Neural cell (in vitro differentiated cells): Measurements from ENCODE around the gene GCDH. TPM values are rescaled to one million over a fixed set of nuclear protein-coding genes. Genes with fewer than 3 reads are reported as not detected.

Source experiments
- H2AFZ ChIP-seq: fragments of 200-600, 300-800 bp; sonication (generic), shearing (Covaris generic); 2 replicates; pipeline ENCODE4 v1.6.0; 2014; ENCODE audit warnings: low read depth, mild to moderate bottlenecking, antibody characterized with exemption, low read length, moderate library complexity
- H3F3A ChIP-seq: fragments of 200-600 bp; shearing (Covaris generic); 2 replicates; pipeline ENCODE4 v1.6.1; 2016; ENCODE audit warnings: mild to moderate bottlenecking, moderate library complexity, mixed read lengths, antibody characterized with exemption, low read length; ENCODE audit not compliant: insufficient read depth, poor library complexity, severe bottlenecking
- H3K27ac ChIP-seq: fragments of 200-600, 300-800 bp; sonication (generic), shearing (Covaris generic); 2 replicates; pipeline ENCODE4 v1.5.1; 2014; ENCODE audit warnings: mild to moderate bottlenecking, low read length, moderate library complexity
- H3K27me3 ChIP-seq: fragments of 300-800, 200-600 bp; sonication (generic), shearing (Covaris generic); 2 replicates; pipeline ENCODE4 v1.6.0; 2014; ENCODE audit warnings: mild to moderate bottlenecking, low read depth, low read length, moderate library complexity; ENCODE audit not compliant: insufficient read depth
- H3K36me3 ChIP-seq: fragments of 300-800, 200-600 bp; sonication (generic), shearing (Covaris generic); 2 replicates; pipeline ENCODE4 v1.5.1; 2014; ENCODE audit warnings: mild to moderate bottlenecking, antibody characterized with exemption, low read length, moderate library complexity; ENCODE audit not compliant: insufficient read depth
- H3K4me2 ChIP-seq: fragments of 300-800, 200-600 bp; sonication (generic), shearing (Covaris generic); 2 replicates; pipeline ENCODE4 v1.6.0; 2014; ENCODE audit warnings: mild to moderate bottlenecking, low read length
- H3K4me3 ChIP-seq: fragments of 300-800, 200-600 bp; sonication (generic), shearing (Covaris generic); 2 replicates; pipeline ENCODE4 v1.5.1; 2014; ENCODE audit warnings: mild to moderate bottlenecking, low read length, moderate library complexity
- H3K79me2 ChIP-seq: fragments of 200-600 bp; shearing (Covaris generic); replicated peaks from 2 replicates; pipeline ENCODE4 v1.6.0; 2014; ENCODE audit warnings: mild to moderate bottlenecking, low read length, moderate library complexity; ENCODE audit not compliant: insufficient read depth
- H3K9ac ChIP-seq: fragments of 300-800, 200-600 bp; sonication (generic), shearing (Covaris generic); 2 replicates; pipeline ENCODE4 v1.6.1; 2016; ENCODE audit warnings: mild to moderate bottlenecking, low read length, mixed read lengths
- H3K9me2 ChIP-seq: fragments of 200-600 bp; shearing (Covaris generic); 2 replicates; pipeline ENCODE4 v1.6.1; 2016; ENCODE audit warnings: mild to moderate bottlenecking, low read length, mixed read lengths; ENCODE audit not compliant: insufficient read depth
- H3K9me3 ChIP-seq: fragments of 200-600, 300-800 bp; sonication (generic), shearing (Covaris generic); 2 replicates; pipeline ENCODE4 v1.6.1; 2016; ENCODE audit warnings: mild to moderate bottlenecking, mixed run types, low read length, moderate library complexity, mixed read lengths
- H4K20me1 ChIP-seq: fragments of 200-600 bp; shearing (Covaris generic); 2 replicates; pipeline ENCODE4 v1.6.1; 2016; ENCODE audit warnings: mild to moderate bottlenecking, mixed run types; ENCODE audit not compliant: insufficient read depth
- EP300 ChIP-seq: fragments of 450-650 bp; conservative IDR thresholded peaks from 2 replicates; pipeline ENCODE4 v1.6.1; 2014; ENCODE audit warnings: antibody characterized with exemption, mild to moderate bottlenecking, moderate library complexity; ENCODE audit not compliant: poor library complexity, severe bottlenecking
- EZH2 ChIP-seq: fragments of 200-600, 300-800 bp; shearing (Covaris generic), sonication (generic); IDR thresholded peaks from 2 replicates; pipeline ENCODE4 v1.6.1; 2014; ENCODE audit warnings: antibody characterized with exemption, low read length, borderline replicate concordance, mild to moderate bottlenecking; ENCODE audit not compliant: insufficient read depth, poor library complexity, severe bottlenecking
- MXI1 ChIP-seq: fragments of 450-650 bp; conservative IDR thresholded peaks from 2 replicates; pipeline ENCODE4 v1.6.1; 2014; ENCODE audit warnings: antibody characterized with exemption, mild to moderate bottlenecking; ENCODE audit not compliant: poor library complexity, severe bottlenecking
- POLR2AphosphoS5 ChIP-seq: IDR thresholded peaks from 2 replicates; pipeline ENCODE4 v1.6.1; 2012
- RAD21 ChIP-seq: fragments of 450-650 bp; conservative IDR thresholded peaks from 2 replicates; pipeline ENCODE4 v1.6.1; 2014; ENCODE audit warnings: antibody characterized with exemption, mild to moderate bottlenecking, moderate library complexity
- SMC3 ChIP-seq: fragments of 450-650 bp; conservative IDR thresholded peaks from 2 replicates; pipeline ENCODE4 v1.6.1; 2014; ENCODE audit warnings: antibody characterized with exemption, mild to moderate bottlenecking, moderate library complexity; ENCODE audit not compliant: poor library complexity
- TAF1 ChIP-seq: IDR thresholded peaks from 2 replicates; pipeline ENCODE4 v1.6.1; 2012; ENCODE audit warnings: low read depth
- polyA plus RNA-seq: library from polyadenylated mRNA; depleted of rRNA; stranded (reverse); fragments of >200 nt; gene quantifications from 2 replicates; pipeline ENCODE4 v1.2.3, GENCODE V29; 2014
- TF ChIP-seq, protein P1 (sequence below): IDR thresholded peaks from 2 replicates; pipeline ENCODE4 v1.6.1; 2012; ENCODE audit warnings: borderline replicate concordance
- TF ChIP-seq, protein P2 (sequence below): fragments of 450-650 bp; IDR thresholded peaks from 2 replicates; pipeline ENCODE4 v1.5.1; 2014; ENCODE audit warnings: antibody characterized with exemption, mild to moderate bottlenecking, moderate library complexity; ENCODE audit not compliant: poor library complexity, severe bottlenecking

GCDH gene
- polyA plus RNA-seq, 1 donor from 2014 or later = 35.4 TPM

- no peaks in the 10 kb centered on the region for H3K27me3 ChIP-seq
- no peak overlapping the region for H3K4me3 ChIP-seq
- TF ChIP-seq, protein P1, sequence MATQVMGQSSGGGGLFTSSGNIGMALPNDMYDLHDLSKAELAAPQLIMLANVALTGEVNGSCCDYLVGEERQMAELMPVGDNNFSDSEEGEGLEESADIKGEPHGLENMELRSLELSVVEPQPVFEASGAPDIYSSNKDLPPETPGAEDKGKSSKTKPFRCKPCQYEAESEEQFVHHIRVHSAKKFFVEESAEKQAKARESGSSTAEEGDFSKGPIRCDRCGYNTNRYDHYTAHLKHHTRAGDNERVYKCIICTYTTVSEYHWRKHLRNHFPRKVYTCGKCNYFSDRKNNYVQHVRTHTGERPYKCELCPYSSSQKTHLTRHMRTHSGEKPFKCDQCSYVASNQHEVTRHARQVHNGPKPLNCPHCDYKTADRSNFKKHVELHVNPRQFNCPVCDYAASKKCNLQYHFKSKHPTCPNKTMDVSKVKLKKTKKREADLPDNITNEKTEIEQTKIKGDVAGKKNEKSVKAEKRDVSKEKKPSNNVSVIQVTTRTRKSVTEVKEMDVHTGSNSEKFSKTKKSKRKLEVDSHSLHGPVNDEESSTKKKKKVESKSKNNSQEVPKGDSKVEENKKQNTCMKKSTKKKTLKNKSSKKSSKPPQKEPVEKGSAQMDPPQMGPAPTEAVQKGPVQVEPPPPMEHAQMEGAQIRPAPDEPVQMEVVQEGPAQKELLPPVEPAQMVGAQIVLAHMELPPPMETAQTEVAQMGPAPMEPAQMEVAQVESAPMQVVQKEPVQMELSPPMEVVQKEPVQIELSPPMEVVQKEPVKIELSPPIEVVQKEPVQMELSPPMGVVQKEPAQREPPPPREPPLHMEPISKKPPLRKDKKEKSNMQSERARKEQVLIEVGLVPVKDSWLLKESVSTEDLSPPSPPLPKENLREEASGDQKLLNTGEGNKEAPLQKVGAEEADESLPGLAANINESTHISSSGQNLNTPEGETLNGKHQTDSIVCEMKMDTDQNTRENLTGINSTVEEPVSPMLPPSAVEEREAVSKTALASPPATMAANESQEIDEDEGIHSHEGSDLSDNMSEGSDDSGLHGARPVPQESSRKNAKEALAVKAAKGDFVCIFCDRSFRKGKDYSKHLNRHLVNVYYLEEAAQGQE = no peak
- TF ChIP-seq, protein P2, sequence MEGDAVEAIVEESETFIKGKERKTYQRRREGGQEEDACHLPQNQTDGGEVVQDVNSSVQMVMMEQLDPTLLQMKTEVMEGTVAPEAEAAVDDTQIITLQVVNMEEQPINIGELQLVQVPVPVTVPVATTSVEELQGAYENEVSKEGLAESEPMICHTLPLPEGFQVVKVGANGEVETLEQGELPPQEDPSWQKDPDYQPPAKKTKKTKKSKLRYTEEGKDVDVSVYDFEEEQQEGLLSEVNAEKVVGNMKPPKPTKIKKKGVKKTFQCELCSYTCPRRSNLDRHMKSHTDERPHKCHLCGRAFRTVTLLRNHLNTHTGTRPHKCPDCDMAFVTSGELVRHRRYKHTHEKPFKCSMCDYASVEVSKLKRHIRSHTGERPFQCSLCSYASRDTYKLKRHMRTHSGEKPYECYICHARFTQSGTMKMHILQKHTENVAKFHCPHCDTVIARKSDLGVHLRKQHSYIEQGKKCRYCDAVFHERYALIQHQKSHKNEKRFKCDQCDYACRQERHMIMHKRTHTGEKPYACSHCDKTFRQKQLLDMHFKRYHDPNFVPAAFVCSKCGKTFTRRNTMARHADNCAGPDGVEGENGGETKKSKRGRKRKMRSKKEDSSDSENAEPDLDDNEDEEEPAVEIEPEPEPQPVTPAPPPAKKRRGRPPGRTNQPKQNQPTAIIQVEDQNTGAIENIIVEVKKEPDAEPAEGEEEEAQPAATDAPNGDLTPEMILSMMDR = no peak
- TF ChIP-seq RAD21 (no peak), TAF1 (no peak), SMC3 (no peak), EZH2 (no peak)
- no peaks in the 10 kb centered on the region for H4K20me1 ChIP-seq
- no peaks in the 10 kb centered on the region for H3K9me3 ChIP-seq
- H3K27ac ChIP-seq = no peak overlapping the region
- H3K36me3 ChIP-seq = no peaks in the 10 kb centered on the region
- no peak overlapping the region for H3K4me2 ChIP-seq
- H2AFZ ChIP-seq = no peak overlapping the region
- H3K79me2 ChIP-seq = no peaks in the 10 kb centered on the region
- no peak overlapping the region for H3K9ac ChIP-seq
- no peaks in the 10 kb centered on the region for H3F3A ChIP-seq
- no peaks in the 10 kb centered on the region for H3K9me2 ChIP-seq
Measured at GRCh38 chr19:12918253-12918652, 27.3 kb downstream of the GCDH start.

- Histone ChIP-seq H3K9me2 (no peaks in the 10 kb centered on the region), H3K27me3 (no peaks in the 10 kb centered on the region), H4K20me1 (no peaks in the 10 kb centered on the region), H3K79me2 (no peaks in the 10 kb centered on the region), H3K9me3 (no peaks in the 10 kb centered on the region), H3K4me3 (no peak overlapping the region), H3K4me2 (no peak overlapping the region), H3K27ac (no peak overlapping the region), H3K9ac (no peak overlapping the region), H2AFZ (no peak overlapping the region), H3F3A (no peaks in the 10 kb centered on the region), H3K36me3 (no peaks in the 10 kb centered on the region)
- TF ChIP-seq POLR2AphosphoS5 = no peak
Measured at GRCh38 chr19:12921047-12921446, 30.1 kb downstream of the GCDH start.

GRCh38 chr19:12922959-12923358 is 32.0 kb downstream of the GCDH start:
- Histone ChIP-seq H3K9ac (no peak overlapping the region), H2AFZ (no peak overlapping the region), H3K36me3 (no peaks in the 10 kb centered on the region), H3K9me2 (no peaks in the 10 kb centered on the region), H3K4me3 (no peak overlapping the region), H3K27ac (no peak overlapping the region), H3F3A (no peaks in the 10 kb centered on the region), H4K20me1 (no peaks in the 10 kb centered on the region), H3K4me2 (no peak overlapping the region), H3K27me3 (no peaks in the 10 kb centered on the region), H3K9me3 (no peaks in the 10 kb centered on the region), H3K79me2 (no peaks in the 10 kb centered on the region)
- TF ChIP-seq MXI1 (no peak), EZH2 (no peak), RAD21 (no peak), POLR2AphosphoS5 (no peak), SMC3 (no peak), TAF1 (no peak), EP300 (no peak)
- TF ChIP-seq, protein P1 = no peak
- TF ChIP-seq, protein P2 = no peak
